ENCODE data around the gene CPNE5.

The CPNE5 gene

GRCh38 chr6:36729161-36729524, 110.1 kb downstream of the CPNE5 start:
- Histone ChIP-seq H3K4me1 (ENCODE audit: insufficient read depth, poor library complexity, severe bottlenecking) (no peaks in the 10 kb centered on the region), H3K27me3 (ENCODE audit: insufficient read depth, poor library complexity, severe bottlenecking) (no peaks in the 10 kb centered on the region), H3K9me3 (ENCODE audit: severe bottlenecking) (no peaks in the 10 kb centered on the region), H3K36me3 (ENCODE audit: low read depth) (no peaks in the 10 kb centered on the region), H3K27ac (ENCODE audit: poor library complexity, severe bottlenecking) (no peak overlapping the region), H3K4me3 (ENCODE audit: severe bottlenecking) (no peak overlapping the region)
- DNase-seq (ENCODE audit: low spot score) = no peak
- TF ChIP-seq CTCF (IDR thresholded peaks at IDR 0.05; ENCODE audit: poor library complexity, severe bottlenecking) = no peak
- ATAC-seq (ENCODE audit: low read depth) = no peak

- no peaks in the 10 kb centered on the region for H3K4me1 ChIP-seq (ENCODE audit: insufficient read depth, poor library complexity, severe bottlenecking)
- H3K9me3 ChIP-seq (ENCODE audit: severe bottlenecking) = no peaks in the 10 kb centered on the region
- TF ChIP-seq CTCF (IDR thresholded peaks at IDR 0.05; ENCODE audit: poor library complexity, severe bottlenecking) = no peak
- H3K36me3 ChIP-seq (ENCODE audit: low read depth) = no peaks in the 10 kb centered on the region
- no peaks in the 10 kb centered on the region for H3K27me3 ChIP-seq (ENCODE audit: insufficient read depth, poor library complexity, severe bottlenecking)
- no peak overlapping the region for H3K27ac ChIP-seq (ENCODE audit: poor library complexity, severe bottlenecking)
- no peak overlapping the region for H3K4me3 ChIP-seq (ENCODE audit: severe bottlenecking)
- ATAC-seq (ENCODE audit: low read depth) (no peak), DNase-seq (ENCODE audit: low spot score) (no peak)
These were observed 110.7 kb downstream of the CPNE5 start for GRCh38 chr6:36728289-36729160.

GRCh38 chr6:36727505-36728021, 111.7 kb downstream of the CPNE5 start:
- TF ChIP-seq CTCF (IDR thresholded peaks at IDR 0.05; ENCODE audit: poor library complexity, severe bottlenecking) = no peak
- Histone ChIP-seq H3K4me1 (ENCODE audit: insufficient read depth, poor library complexity, severe bottlenecking) (no peaks in the 10 kb centered on the region), H3K9me3 (ENCODE audit: severe bottlenecking) (no peaks in the 10 kb centered on the region), H3K27me3 (ENCODE audit: insufficient read depth, poor library complexity, severe bottlenecking) (no peaks in the 10 kb centered on the region), H3K27ac (ENCODE audit: poor library complexity, severe bottlenecking) (no peak overlapping the region), H3K4me3 (ENCODE audit: severe bottlenecking) (no peak overlapping the region), H3K36me3 (ENCODE audit: low read depth) (no peaks in the 10 kb centered on the region)
- peak; percentile 13; the same call in 1 of the 3 replicates for ATAC-seq (ENCODE audit: low read depth)
- no peak for DNase-seq (ENCODE audit: low spot score)

GRCh38 chr6:36725581-36725980, 113.7 kb downstream of the CPNE5 start:
- Histone ChIP-seq H3K4me1 (ENCODE audit: insufficient read depth, poor library complexity, severe bottlenecking) (no peaks in the 10 kb centered on the region), H3K36me3 (ENCODE audit: low read depth) (no peaks in the 10 kb centered on the region), H3K4me3 (ENCODE audit: severe bottlenecking) (no peak overlapping the region), H3K27me3 (ENCODE audit: insufficient read depth, poor library complexity, severe bottlenecking) (no peaks in the 10 kb centered on the region), H3K27ac (ENCODE audit: poor library complexity, severe bottlenecking) (no peak overlapping the region), H3K9me3 (ENCODE audit: severe bottlenecking) (no peaks in the 10 kb centered on the region)
- no peak for TF ChIP-seq CTCF (IDR thresholded peaks at IDR 0.05; ENCODE audit: poor library complexity, severe bottlenecking)
- DNase-seq (ENCODE audit: low spot score) (no peak), ATAC-seq (ENCODE audit: low read depth) (no peak)

All from RWPE2 (cell line).